Aortic smooth muscle cell (primary cell): ENCODE measurements around the gene EPHB2. TPM values are rescaled to one million over a fixed set of nuclear protein-coding genes. Genes with fewer than 3 reads are reported as not detected.

Source experiments
- total RNA-seq: library from RNA; depleted of rRNA; stranded (reverse); fragments of >200 nt; gene quantifications from 2 replicates; pipeline ENCODE4 v1.2.3, GENCODE V29; 2014

Gene EPHB2
- 2.8 and 3.2 TPM in 2 replicates for total RNA-seq

DNA sequence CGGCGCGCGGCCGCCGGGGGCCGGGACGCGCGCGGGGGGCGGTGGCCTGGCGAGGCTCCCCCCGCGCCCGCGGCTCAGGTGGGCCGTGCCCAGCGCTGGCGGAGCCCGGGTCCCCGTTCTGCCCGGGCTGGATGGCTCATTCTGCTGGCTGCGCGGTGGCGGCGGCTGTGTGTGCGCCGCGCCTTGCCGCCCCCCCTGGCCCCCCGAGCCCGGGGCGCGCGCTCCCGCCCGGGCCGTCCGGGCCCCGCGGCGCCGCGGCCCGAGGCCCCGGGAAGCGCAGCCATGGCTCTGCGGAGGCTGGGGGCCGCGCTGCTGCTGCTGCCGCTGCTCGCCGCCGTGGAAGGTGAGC, at the start of gene EPHB2:
Gene EPHB2 (plus strand): TSS at position 139 of the 349 bp plus-strand sequence. CDS start 144 bp downstream, at position 283.

Other genes with a start within 250 kb of the EPHB2 start
- not detected in 2 replicates for gene EPHA8, start 147.3 kb upstream of the EPHB2 start, total RNA-seq
- 0.13 TPM in 1 of 2 replicates, not detected in the other for gene C1QA, start 74.2 kb upstream of the EPHB2 start, total RNA-seq
- gene C1QC, start 67.2 kb upstream of the EPHB2 start, total RNA-seq, result 0.13 TPM in 1 of 2 replicates, not detected in the other
- gene C1QB, start 57.6 kb upstream of the EPHB2 start, total RNA-seq, result 0.13 TPM in 1 of 2 replicates, not detected in the other